Endodermal cell (in vitro differentiated cells): ENCODE results near the gene CASP10. TPM values are rescaled to one million over a fixed set of nuclear protein-coding genes. Genes with fewer than 3 reads are reported as not detected.

ENCODE experiments used
- DNase-seq: peaks from one replicate; pipeline ENCODE4 v3.0.0-alpha.2; 2017
- H3K27ac ChIP-seq: 2 replicates; pipeline ENCODE4 v1.5.1; 2013; ENCODE audit warnings: mild to moderate bottlenecking, low read depth, low read length, moderate library complexity
- H3K27me3 ChIP-seq: 2 replicates; pipeline ENCODE4 v1.6.1; 2013; ENCODE audit warnings: mild to moderate bottlenecking, low read length, moderate library complexity; ENCODE audit not compliant: insufficient read depth, control insufficient read depth, poor library complexity, severe bottlenecking
- H3K36me3 ChIP-seq: 2 replicates; pipeline ENCODE4 v1.7.0; 2013; ENCODE audit warnings: mild to moderate bottlenecking, low read length, moderate library complexity; ENCODE audit not compliant: control insufficient read depth, insufficient read depth
- H3K4me1 ChIP-seq: one replicate; pipeline ENCODE4 v1.7.0; 2013; ENCODE audit warnings: low read length; ENCODE audit not compliant: control insufficient read depth, insufficient read depth
- H3K4me3 ChIP-seq: 2 replicates; pipeline ENCODE4 v1.5.1; 2013; ENCODE audit warnings: mild to moderate bottlenecking, low read length, moderate library complexity
- H3K9ac ChIP-seq: 2 replicates; pipeline ENCODE4 v1.6.1; 2013; ENCODE audit warnings: mild to moderate bottlenecking, low read length, moderate library complexity; ENCODE audit not compliant: poor library complexity, severe bottlenecking; ENCODE audit errors: extremely low read depth
- H3K9me3 ChIP-seq: 2 replicates; pipeline ENCODE4 v1.6.1; 2013; ENCODE audit warnings: mild to moderate bottlenecking, low read length, moderate library complexity; ENCODE audit not compliant: control insufficient read depth
- H3K27ac Mint-ChIP-seq: 2 replicates; pipeline ENCODE4 v1.8.0; 2020; ENCODE audit warnings: mixed read lengths
- H3K27me3 Mint-ChIP-seq: 2 replicates; pipeline ENCODE4 v1.8.0; 2021; ENCODE audit warnings: mild to moderate bottlenecking, mixed read lengths; ENCODE audit not compliant: insufficient read depth
- H3K36me3 Mint-ChIP-seq: 2 replicates; pipeline ENCODE4 v1.8.0; 2020; ENCODE audit warnings: low read depth, mixed read lengths
- H3K4me1 Mint-ChIP-seq: 2 replicates; pipeline ENCODE4 v1.8.0; 2020; ENCODE audit warnings: mixed read lengths
- H3K4me3 Mint-ChIP-seq: 2 replicates; pipeline ENCODE4 v1.8.0; 2020; ENCODE audit warnings: mild to moderate bottlenecking, moderate library complexity, mixed read lengths
- H3K9me3 Mint-ChIP-seq: 2 replicates; pipeline ENCODE4 v1.8.0; 2020; ENCODE audit warnings: mild to moderate bottlenecking, mixed read lengths
- WGBS, 2 experiments: methylation state at CpG; one replicate each; pipeline versions ENCODE4 v1.1.5 to v1.1.7; 2013; ENCODE audit warnings: missing lambda C conversion rate in 2 of 2, mixed read lengths in 1 of 2; ENCODE audit not compliant: insufficient coverage in 1 of 2, insufficient read length in 1 of 2; 5-methylcytosine and 5-hydroxymethylcytosine counted together
- total RNA-seq, 2 donors: library from RNA; stranded (reverse); fragmentation: NEBNext Ultra II Directional in 1 of 2; extraction: Animal tissue kit (Norgen Biotek cat#: 25700) in 1 of 2; gene quantifications; 2 replicates in 1 of 2; 3 replicates in 1 of 2; pipeline ENCODE4 v1.2.1, GENCODE V29; 2021
- TF ChIP-seq, protein P1 (sequence below): fragments of 200-600 bp; sonication (generic); conservative IDR thresholded peaks from 2 replicates; pipeline ENCODE4 v1.5.0; 2021; ENCODE audit warnings: antibody characterized with exemption, mild to moderate bottlenecking

The CASP10 gene
- total RNA-seq, 2 donors from 2014 or later: 6.0 to 24.5 TPM

DNA sequence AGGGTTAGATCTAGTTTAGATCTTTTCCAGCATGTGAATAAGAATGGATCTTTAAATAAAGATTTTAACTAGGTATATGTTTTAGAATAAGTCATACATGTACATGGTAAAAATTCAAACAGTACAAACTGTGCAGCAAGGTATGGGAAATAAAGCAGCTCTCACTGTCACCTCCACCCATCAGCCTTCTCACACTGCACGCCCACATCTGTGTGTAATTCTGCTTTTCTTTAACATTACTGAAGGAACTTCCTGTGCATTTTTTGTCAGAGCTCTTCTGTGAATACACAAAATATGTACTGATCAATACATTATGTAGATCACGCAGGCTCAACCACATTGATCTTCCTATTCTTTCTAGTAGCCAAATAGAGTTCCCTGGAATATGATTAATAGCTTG is 80.8 kb downstream of the CASP10 start:
- Histone ChIP-seq H3K27ac (no peak overlapping the region), H3K36me3 (no peaks in the 10 kb centered on the region), H3K9ac (no peak overlapping the region), H3K27me3 (no peaks in the 10 kb centered on the region), H3K9me3 (no peaks in the 10 kb centered on the region), H3K4me3 (no peak overlapping the region), H3K4me1 (no peaks in the 10 kb centered on the region)
- TF ChIP-seq, protein P1, sequence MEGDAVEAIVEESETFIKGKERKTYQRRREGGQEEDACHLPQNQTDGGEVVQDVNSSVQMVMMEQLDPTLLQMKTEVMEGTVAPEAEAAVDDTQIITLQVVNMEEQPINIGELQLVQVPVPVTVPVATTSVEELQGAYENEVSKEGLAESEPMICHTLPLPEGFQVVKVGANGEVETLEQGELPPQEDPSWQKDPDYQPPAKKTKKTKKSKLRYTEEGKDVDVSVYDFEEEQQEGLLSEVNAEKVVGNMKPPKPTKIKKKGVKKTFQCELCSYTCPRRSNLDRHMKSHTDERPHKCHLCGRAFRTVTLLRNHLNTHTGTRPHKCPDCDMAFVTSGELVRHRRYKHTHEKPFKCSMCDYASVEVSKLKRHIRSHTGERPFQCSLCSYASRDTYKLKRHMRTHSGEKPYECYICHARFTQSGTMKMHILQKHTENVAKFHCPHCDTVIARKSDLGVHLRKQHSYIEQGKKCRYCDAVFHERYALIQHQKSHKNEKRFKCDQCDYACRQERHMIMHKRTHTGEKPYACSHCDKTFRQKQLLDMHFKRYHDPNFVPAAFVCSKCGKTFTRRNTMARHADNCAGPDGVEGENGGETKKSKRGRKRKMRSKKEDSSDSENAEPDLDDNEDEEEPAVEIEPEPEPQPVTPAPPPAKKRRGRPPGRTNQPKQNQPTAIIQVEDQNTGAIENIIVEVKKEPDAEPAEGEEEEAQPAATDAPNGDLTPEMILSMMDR: no peak
- H3K36me3 Mint-ChIP-seq: no peaks in the 10 kb centered on the region
- WGBS, 2 experiments: 90 to 95% methylated on average over 1 to 2 of the region's 2 CpGs
- H3K9me3 Mint-ChIP-seq: no peaks in the 10 kb centered on the region
- H3K27me3 Mint-ChIP-seq: no peaks in the 10 kb centered on the region
- DNase-seq: no peak
- H3K27ac Mint-ChIP-seq: no peak overlapping the region
- H3K4me1 Mint-ChIP-seq: peaks cover 2% of the 10 kb centered on the region
- no peak overlapping the region for H3K4me3 Mint-ChIP-seq

DNA sequence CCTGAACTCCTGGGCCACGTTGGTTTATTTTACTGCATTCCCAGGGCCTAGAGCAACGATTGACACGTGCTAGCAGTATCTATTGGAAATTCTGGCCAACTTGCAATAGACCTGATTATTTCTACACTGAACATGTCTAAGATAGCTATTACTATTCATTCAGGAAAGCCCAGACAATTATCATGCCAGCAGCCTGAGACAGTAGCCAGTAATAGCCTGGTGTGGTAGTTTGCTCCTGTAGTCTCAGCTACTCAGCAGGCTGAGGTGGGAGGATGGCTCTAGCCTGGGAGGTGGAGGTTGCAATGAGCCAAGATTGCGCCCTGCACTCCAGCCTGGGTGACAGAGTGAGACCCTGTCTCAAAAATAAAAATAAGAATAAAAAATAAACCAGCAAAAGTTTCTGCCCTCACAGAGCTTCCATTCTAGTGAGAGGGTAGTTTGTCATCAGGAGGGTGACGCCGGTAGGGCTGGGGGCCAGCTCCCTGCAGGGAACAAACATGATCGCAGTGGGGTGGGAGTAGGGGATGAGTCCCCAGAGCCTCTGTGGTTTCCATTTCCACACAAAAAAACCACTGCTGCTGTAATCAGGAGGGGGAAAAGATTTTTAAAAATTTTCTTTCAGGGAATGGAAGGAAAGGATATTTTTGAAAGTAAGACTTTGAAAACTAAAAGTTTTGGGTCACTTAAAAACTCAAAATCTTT is 81.7 kb downstream of the CASP10 start:
- peaks cover 2% of the 10 kb centered on the region for H3K4me1 Mint-ChIP-seq
- H3K27ac Mint-ChIP-seq: no peak overlapping the region
- H3K36me3 ChIP-seq: no peaks in the 10 kb centered on the region
- no peak overlapping the region for H3K4me3 ChIP-seq
- no peak overlapping the region for H3K27ac ChIP-seq
- no peak for DNase-seq
- no peaks in the 10 kb centered on the region for H3K9me3 ChIP-seq
- H3K4me1 ChIP-seq: no peaks in the 10 kb centered on the region
- H3K4me3 Mint-ChIP-seq: no peak overlapping the region
- no peaks in the 10 kb centered on the region for H3K36me3 Mint-ChIP-seq
- no peaks in the 10 kb centered on the region for H3K27me3 ChIP-seq
- H3K9ac ChIP-seq: no peak overlapping the region
- no peaks in the 10 kb centered on the region for H3K27me3 Mint-ChIP-seq
- TF ChIP-seq, protein P1: no peak
- no peaks in the 10 kb centered on the region for H3K9me3 Mint-ChIP-seq
- 97% methylated on average over 6 of the region's 7 CpGs; no CpG with 5 or more reads in 1 of the 2 experiments for whole genome bisulfite sequencing, 2 experiments

DNA sequence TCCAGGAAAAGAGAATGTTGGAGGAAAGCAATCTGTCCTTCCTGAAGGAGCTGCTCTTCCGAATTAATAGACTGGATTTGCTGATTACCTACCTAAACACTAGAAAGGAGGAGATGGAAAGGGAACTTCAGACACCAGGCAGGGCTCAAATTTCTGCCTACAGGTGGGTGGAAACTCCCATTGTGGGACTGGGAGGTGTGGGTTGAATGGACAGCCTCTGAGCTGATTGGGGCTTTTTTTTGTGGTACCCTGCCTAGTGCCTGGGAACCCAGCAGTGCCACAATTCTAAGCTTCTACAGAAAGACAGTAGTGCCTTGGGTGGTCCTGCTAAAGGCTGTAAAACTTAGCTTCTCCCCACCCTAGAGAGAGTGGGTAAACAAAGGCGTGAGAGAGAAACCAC is 83.7 kb downstream of the CASP10 start:
- 96% methylated on average over 2 of the region's 2 CpGs; no CpG with 5 or more reads in 1 of the 2 experiments for WGBS, 2 experiments
- Mint-ChIP-seq H3K27ac (no peak overlapping the region), H3K36me3 (no peaks in the 10 kb centered on the region), H3K9me3 (no peaks in the 10 kb centered on the region), H3K4me1 (no peaks in the 10 kb centered on the region), H3K27me3 (no peaks in the 10 kb centered on the region), H3K4me3 (no peak overlapping the region)
- H3K27ac ChIP-seq: no peak overlapping the region
- no peak overlapping the region for H3K9ac ChIP-seq
- DNase-seq: no peak
- H3K9me3 ChIP-seq: no peaks in the 10 kb centered on the region
- no peaks in the 10 kb centered on the region for H3K27me3 ChIP-seq
- H3K4me3 ChIP-seq: no peak overlapping the region
- no peaks in the 10 kb centered on the region for H3K4me1 ChIP-seq
- no peaks in the 10 kb centered on the region for H3K36me3 ChIP-seq
- TF ChIP-seq, protein P1: no peak
